Lower leg skin (tissue), 4 donors: ENCODE measurements around the gene RASSF1. TPM values are rescaled to one million over a fixed set of nuclear protein-coding genes. Genes with fewer than 3 reads are reported as not detected.
A peak's percentile ranks its signal among the peaks of the same experiment; 100 is the strongest.

ENCODE experiments used
- DNase-seq, 2 donors: peaks; one replicate each; pipeline ENCODE4 v3.0.0-alpha.2; 2019; ENCODE audit warnings: low spot score in 2 of 2
- H3K4me3 ChIP-seq: fragments of 200-600 bp; sonication (generic); 2 replicates; pipeline ENCODE4 v1.5.1; 2017; ENCODE audit warnings: mild to moderate bottlenecking, low read depth; ENCODE audit not compliant: poor library complexity, severe bottlenecking
- POLR2A ChIP-seq, 2 donors: fragments of 450-650 bp; IDR thresholded peaks; one replicate each; pipeline ENCODE4 v1.6.1; 2016 to 2017; ENCODE audit warnings: antibody characterized with exemption in 2 of 2, mild to moderate bottlenecking in 1 of 2, moderate library complexity in 1 of 2
- WGBS, 2 donors: methylation state at CpG; one replicate each; pipeline ENCODE4 v1.1.5; 2018; 5-methylcytosine and 5-hydroxymethylcytosine counted together
- intact Hi-C: fragments of 100-400 bp; cut with DNase I; formaldehyde crosslinking; loops from one replicate; pipeline ENCODE4 v1.15.0; 2023; ENCODE audit warnings: low total_unique reads
- total RNA-seq, 4 donors: library from RNA; depleted of rRNA; stranded (reverse); fragments of >200 nt; gene quantifications; one replicate each; pipeline ENCODE4 v1.1.0, GENCODE V29; 2016
- TF ChIP-seq, protein P1 (sequence below), 3 donors: fragments of 450-650 bp; IDR thresholded peaks; one replicate each; pipeline ENCODE4 v1.5.1; 2016; ENCODE audit warnings: antibody characterized with exemption in 3 of 3, mild to moderate bottlenecking in 3 of 3, moderate library complexity in 2 of 3

Gene RASSF1
- total RNA-seq, 4 donors from 2014 or later: 33.5 to 50.0 (median 47.2) TPM

DNA sequence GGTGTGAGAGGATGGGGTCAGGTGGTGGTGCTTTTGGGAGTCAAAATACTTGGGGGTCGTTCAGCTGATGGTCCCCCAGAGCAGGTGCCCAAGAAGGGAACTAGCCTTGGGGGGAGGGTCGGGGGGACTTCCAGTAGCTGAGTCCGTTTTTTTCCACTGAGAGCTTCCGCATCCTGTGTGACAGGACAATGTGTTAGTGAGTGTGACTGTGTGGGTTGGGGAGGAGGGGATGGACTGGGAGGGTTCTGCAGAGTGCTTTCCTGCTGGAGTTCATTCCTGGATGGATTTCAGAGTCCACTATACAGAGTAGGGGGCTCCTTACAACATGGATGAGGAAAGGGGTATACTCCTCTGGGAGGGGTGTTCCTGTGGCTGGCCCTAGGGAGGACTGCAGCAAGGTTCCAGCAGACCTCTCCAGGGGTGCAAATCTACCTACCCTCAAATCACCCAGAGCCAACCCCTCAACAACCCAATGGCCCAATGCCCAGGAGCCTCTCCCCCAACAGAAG lies 17.5 kb downstream of the RASSF1 start:
- DNase-seq: peak in 1 of 2 donors; percentile 18
- 50 to 68% methylated on average over 4 of the region's 4 CpGs for WGBS, 2 donors
- TF ChIP-seq POLR2A (IDR thresholded peaks at IDR 0.05): no peak
- TF ChIP-seq, protein P1, sequence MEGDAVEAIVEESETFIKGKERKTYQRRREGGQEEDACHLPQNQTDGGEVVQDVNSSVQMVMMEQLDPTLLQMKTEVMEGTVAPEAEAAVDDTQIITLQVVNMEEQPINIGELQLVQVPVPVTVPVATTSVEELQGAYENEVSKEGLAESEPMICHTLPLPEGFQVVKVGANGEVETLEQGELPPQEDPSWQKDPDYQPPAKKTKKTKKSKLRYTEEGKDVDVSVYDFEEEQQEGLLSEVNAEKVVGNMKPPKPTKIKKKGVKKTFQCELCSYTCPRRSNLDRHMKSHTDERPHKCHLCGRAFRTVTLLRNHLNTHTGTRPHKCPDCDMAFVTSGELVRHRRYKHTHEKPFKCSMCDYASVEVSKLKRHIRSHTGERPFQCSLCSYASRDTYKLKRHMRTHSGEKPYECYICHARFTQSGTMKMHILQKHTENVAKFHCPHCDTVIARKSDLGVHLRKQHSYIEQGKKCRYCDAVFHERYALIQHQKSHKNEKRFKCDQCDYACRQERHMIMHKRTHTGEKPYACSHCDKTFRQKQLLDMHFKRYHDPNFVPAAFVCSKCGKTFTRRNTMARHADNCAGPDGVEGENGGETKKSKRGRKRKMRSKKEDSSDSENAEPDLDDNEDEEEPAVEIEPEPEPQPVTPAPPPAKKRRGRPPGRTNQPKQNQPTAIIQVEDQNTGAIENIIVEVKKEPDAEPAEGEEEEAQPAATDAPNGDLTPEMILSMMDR (IDR thresholded peaks at IDR 0.05): no peak
- H3K4me3 ChIP-seq: no peak overlapping the region
- intact Hi-C loops: no loop called here

- H3K4me3 ChIP-seq: peak within 1 kb of the TSS; percentile 42
- intact Hi-C loops: no loop called here
- TF ChIP-seq, protein P1 (IDR thresholded peaks at IDR 0.05): no peak
- TF ChIP-seq POLR2A (IDR thresholded peaks at IDR 0.05): no peak
- 50 to 55% methylated on average over 31 of the region's 31 CpGs for WGBS, 2 donors
- peak in 1 of 2 donors; percentile 50 for DNase-seq
Observed at GRCh38 chr3:50322386-50323091, 18.1 kb downstream of the RASSF1 start, which contains the start of gene HYAL2. HYAL2 (minus strand) TSS chr3:50322745; CDS start chr3:50320489, 2,256 bp downstream.

DNA sequence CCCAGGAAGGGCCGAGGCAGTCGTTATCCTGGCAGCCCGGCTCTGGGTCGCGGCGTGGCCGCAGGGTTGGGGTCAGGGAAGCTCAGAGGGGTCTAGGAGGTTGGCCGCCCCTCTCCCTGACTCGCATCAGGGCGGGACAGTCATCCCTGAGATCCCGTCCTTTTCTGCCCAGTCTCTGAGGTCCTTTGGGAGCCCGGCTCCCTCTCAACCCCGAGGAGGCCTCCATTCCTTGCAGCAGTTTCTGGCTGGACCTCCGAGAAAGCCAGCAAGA lies 18.6 kb downstream of the RASSF1 start:
- intact Hi-C loops: no loop called here
- H3K4me3 ChIP-seq: peak overlapping the region; percentile 42
- peak in 1 of 2 donors; percentile 32 for DNase-seq
- TF ChIP-seq, protein P1 (IDR thresholded peaks at IDR 0.05): no peak
- TF ChIP-seq POLR2A (IDR thresholded peaks at IDR 0.05): no peak
- 12 to 19% methylated on average over 6 to 12 of the region's 14 CpGs for WGBS, 2 donors

GRCh38 chr3:50321336-50322114 lies 19.1 kb downstream of the RASSF1 start:
- no peak for TF ChIP-seq POLR2A (IDR thresholded peaks at IDR 0.05)
- TF ChIP-seq, protein P1 (IDR thresholded peaks at IDR 0.05): no peak
- DNase-seq: peak; percentile 84 to 97
- intact Hi-C loops: no loop called here
- H3K4me3 ChIP-seq: peak overlapping the region; percentile 42
- WGBS, 2 donors: 2 to 5% methylated on average over 40 to 46 of the region's 59 CpGs

- intact Hi-C loops: no loop called here
- H3K4me3 ChIP-seq: peak overlapping the region; percentile 42
- DNase-seq: peak in 1 of 2 donors; percentile 94
- TF ChIP-seq, protein P1 (IDR thresholded peaks at IDR 0.05): no peak
- no peak for TF ChIP-seq POLR2A (IDR thresholded peaks at IDR 0.05)
- 0% methylated on average over 7 to 19 of the region's 45 CpGs for WGBS, 2 donors
Observed at GRCh38 chr3:50320853-50321335, 19.7 kb downstream of the RASSF1 start.
